Measurements from ENCODE around the gene MYO10. TPM values are rescaled to one million over a fixed set of nuclear protein-coding genes. Genes with fewer than 3 reads are reported as not detected.

Gene MYO10
- total and polyA plus RNA-seq, 2 of the 8 experiments (the other 6 are each of a cell fraction or from before 2014, with no cell fraction given): 21.5 to 107 TPM

GRCh38 chr5:16963821-16964220 is 27.7 kb upstream of the MYO10 start (continued):
- TF ChIP-seq CHD7 (IDR thresholded peaks at IDR 0.05; ENCODE audit: insufficient replicate concordance, low read length): no peak
- no peak for TF ChIP-seq SP1 (IDR thresholded peaks at IDR 0.05; ENCODE audit: low read depth, low read length)
- no peak for TF ChIP-seq SP2 (IDR thresholded peaks at IDR 0.05; ENCODE audit: low read length)
- TF ChIP-seq EZH2 (IDR thresholded peaks at IDR 0.05; ENCODE audit: low read depth, low read length, severe bottlenecking): no peak
- TF ChIP-seq POLR2AphosphoS5 (IDR thresholded peaks at IDR 0.05; ENCODE audit: low read depth, low read length): no peak
